ENCODE data around the gene EBPL.

DNA sequence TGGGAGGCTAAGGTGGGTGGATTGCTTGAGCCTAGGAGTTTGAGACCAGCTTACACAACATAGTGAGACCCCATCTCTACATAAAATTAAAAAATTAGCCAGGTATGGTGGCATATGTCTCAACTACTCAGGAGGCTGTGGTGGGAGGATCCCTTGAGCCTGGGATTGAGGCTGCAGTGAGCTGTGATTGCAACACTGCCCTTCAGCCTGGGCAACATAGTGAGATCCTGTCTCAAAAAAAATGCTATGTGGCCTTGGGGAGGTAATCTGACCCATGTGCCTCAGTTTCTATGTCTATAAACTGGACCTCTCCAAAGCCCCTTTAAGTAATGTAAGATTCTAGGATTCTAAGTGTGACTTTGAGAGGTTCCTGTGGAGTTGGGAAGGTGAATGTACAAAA, 37.8 kb downstream of the EBPL start:
- TF ChIP-seq TAF1 (IDR thresholded peaks at IDR 0.05; ENCODE audit: low read depth, low read length) (no peak), POLR2A (IDR thresholded peaks at IDR 0.05; ENCODE audit: low read depth, low read length) (no peak), SPI1 (IDR thresholded peaks at IDR 0.05; ENCODE audit: low read depth, low read length) (no peak), POLR2AphosphoS5 (IDR thresholded peaks at IDR 0.05; ENCODE audit: low read depth, low read length) (no peak)

Measured in GM12891 (cell line).